Tibial nerve (tissue), 4 donors: ENCODE measurements around the gene CAPN15.

Experiments
- EP300 ChIP-seq, 2 donors: sonication (generic); formaldehyde crosslinking; IDR thresholded peaks; one replicate each; pipeline ENCODE4 v1.6.1; 2017; ENCODE audit warnings: antibody characterized with exemption in 2 of 2, mild to moderate bottlenecking in 1 of 2
- TF ChIP-seq, protein P1 (sequence below), 5 experiments: fragments of 200-600 bp in 3 of 5; fragments of 450-650 bp in 2 of 5; sonication (generic) in 3 of 5; IDR thresholded peaks; one replicate each; pipeline ENCODE4 v1.5.1; 2016 to 2019; ENCODE audit warnings: antibody characterized with exemption in 5 of 5, mild to moderate bottlenecking in 3 of 5, moderate library complexity in 2 of 5

GRCh38 chr16:554297-554621, 26.7 kb downstream of the CAPN15 start:
- TF ChIP-seq, protein P1, sequence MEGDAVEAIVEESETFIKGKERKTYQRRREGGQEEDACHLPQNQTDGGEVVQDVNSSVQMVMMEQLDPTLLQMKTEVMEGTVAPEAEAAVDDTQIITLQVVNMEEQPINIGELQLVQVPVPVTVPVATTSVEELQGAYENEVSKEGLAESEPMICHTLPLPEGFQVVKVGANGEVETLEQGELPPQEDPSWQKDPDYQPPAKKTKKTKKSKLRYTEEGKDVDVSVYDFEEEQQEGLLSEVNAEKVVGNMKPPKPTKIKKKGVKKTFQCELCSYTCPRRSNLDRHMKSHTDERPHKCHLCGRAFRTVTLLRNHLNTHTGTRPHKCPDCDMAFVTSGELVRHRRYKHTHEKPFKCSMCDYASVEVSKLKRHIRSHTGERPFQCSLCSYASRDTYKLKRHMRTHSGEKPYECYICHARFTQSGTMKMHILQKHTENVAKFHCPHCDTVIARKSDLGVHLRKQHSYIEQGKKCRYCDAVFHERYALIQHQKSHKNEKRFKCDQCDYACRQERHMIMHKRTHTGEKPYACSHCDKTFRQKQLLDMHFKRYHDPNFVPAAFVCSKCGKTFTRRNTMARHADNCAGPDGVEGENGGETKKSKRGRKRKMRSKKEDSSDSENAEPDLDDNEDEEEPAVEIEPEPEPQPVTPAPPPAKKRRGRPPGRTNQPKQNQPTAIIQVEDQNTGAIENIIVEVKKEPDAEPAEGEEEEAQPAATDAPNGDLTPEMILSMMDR (IDR thresholded peaks at IDR 0.05): no peak
- no peak for TF ChIP-seq EP300 (IDR thresholded peaks at IDR 0.05)
